ENCODE measurements around the gene FNDC3A. TPM values are rescaled to one million over a fixed set of nuclear protein-coding genes. Genes with fewer than 3 reads are reported as not detected.

Gene FNDC3A
- total and polyA plus RNA-seq, 12 donors: 24.4 to 91.2 (median 62.4) TPM

DNA sequence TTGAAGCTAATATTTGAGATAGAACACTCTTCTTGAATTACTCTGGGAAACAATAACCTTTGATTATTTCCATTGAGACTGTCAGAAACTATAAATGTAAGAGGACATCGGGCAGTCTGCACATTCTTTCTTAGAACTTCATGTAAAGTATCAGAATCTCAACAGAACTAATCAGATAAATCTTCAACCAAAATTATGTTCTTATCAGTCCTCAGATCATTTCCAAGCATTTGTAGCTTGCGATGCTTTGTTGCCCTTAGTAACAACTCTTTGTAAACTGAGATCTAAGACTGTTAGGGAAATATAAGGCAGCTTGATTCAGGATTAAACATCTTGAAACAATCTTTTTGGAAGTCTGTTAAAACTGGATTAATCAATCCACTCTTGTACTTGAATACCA lies 70.3 kb downstream of the FNDC3A start:
- DNase-seq: no peak
- Histone ChIP-seq H3K4me1 (replicated peaks in 1 of 2) (no peaks in the 10 kb centered on the region), H3K4me3 (no peak overlapping the region), H3K27ac (no peak overlapping the region), H3K9me3 (replicated peaks in 1 of 3) (no peaks in the 10 kb centered on the region), H3K27me3 (no peaks in the 10 kb centered on the region), H3K36me3 (replicated peaks in 1 of 2) (no peaks in the 10 kb centered on the region)
- intact Hi-C loops (cut with DNase I): no loop called here
- WGBS, 4 donors: 48 to 71% (median 63%) methylated on average over 2 of the region's 2 CpGs
- TF ChIP-seq POLR2A (IDR thresholded peaks at IDR 0.05): no peak
- TF ChIP-seq CTCF (IDR thresholded peaks at IDR 0.05): no peak

DNA sequence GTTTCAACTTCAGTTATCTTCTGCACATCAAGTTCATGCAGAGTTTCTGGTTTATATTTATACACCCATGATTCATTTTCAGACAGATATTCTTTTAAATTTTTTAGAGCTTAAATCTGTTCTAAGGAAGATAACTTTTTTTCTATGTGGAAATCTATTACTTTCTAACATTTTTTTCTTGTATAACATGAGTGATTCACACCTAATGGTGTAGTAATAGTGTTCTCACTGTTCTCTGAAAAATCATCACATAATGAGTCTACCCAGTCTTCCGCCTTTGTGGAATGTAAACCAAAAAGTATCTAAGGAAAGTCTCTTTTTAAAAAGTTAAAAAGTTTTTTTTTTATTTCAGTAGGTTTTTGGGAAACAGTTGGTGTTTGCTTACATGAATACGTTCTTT lies 70.8 kb downstream of the FNDC3A start:
- WGBS, 4 donors: 64 to 98% (median 98%) methylated on average over 2 of the region's 2 CpGs
- H3K27ac ChIP-seq: no peak overlapping the region
- no peaks in the 10 kb centered on the region for H3K27me3 ChIP-seq
- no peaks in the 10 kb centered on the region for H3K4me1 ChIP-seq (replicated peaks in 1 of 2)
- no peak for DNase-seq
- TF ChIP-seq CTCF (IDR thresholded peaks at IDR 0.05) (no peak), POLR2A (IDR thresholded peaks at IDR 0.05) (no peak)
- H3K36me3 ChIP-seq (replicated peaks in 1 of 2): no peaks in the 10 kb centered on the region
- H3K4me3 ChIP-seq: no peak overlapping the region
- intact Hi-C loops (cut with DNase I): no loop called here
- H3K9me3 ChIP-seq (replicated peaks in 1 of 3): no peaks in the 10 kb centered on the region

- no peaks in the 10 kb centered on the region for H3K27me3 ChIP-seq
- no peak overlapping the region for H3K27ac ChIP-seq
- H3K4me1 ChIP-seq (replicated peaks in 1 of 2): no peaks in the 10 kb centered on the region
- no peaks in the 10 kb centered on the region for H3K9me3 ChIP-seq (replicated peaks in 1 of 3)
- DNase-seq: no peak
- 91 to 98% (median 93%) methylated on average over 5 to 6 of the region's 6 CpGs for WGBS, 4 donors
- intact Hi-C loops (cut with DNase I): no loop called here
- no peak overlapping the region for H3K4me3 ChIP-seq
- H3K36me3 ChIP-seq (replicated peaks in 1 of 2): no peaks in the 10 kb centered on the region
- no peak for TF ChIP-seq CTCF (IDR thresholded peaks at IDR 0.05)
- no peak for TF ChIP-seq POLR2A (IDR thresholded peaks at IDR 0.05)
These were observed 77.1 kb downstream of the FNDC3A start for GRCh38 chr13:49052813-49053212.

GRCh38 chr13:49053215-49053614 lies 77.5 kb downstream of the FNDC3A start:
- intact Hi-C loops (cut with DNase I): no loop called here
- 95 to 100% (median 98%) methylated on average over 1 of the region's 1 CpG for WGBS, 4 donors
- Histone ChIP-seq H3K4me1 (replicated peaks in 1 of 2) (no peaks in the 10 kb centered on the region), H3K4me3 (no peak overlapping the region), H3K27me3 (no peaks in the 10 kb centered on the region), H3K27ac (no peak overlapping the region), H3K36me3 (replicated peaks in 1 of 2) (no peaks in the 10 kb centered on the region), H3K9me3 (replicated peaks in 1 of 3) (no peaks in the 10 kb centered on the region)
- TF ChIP-seq CTCF (IDR thresholded peaks at IDR 0.05): no peak
- TF ChIP-seq POLR2A (IDR thresholded peaks at IDR 0.05): no peak
- DNase-seq: no peak
